ENCODE results near the gene CDH12.

The CDH12 gene

DNA sequence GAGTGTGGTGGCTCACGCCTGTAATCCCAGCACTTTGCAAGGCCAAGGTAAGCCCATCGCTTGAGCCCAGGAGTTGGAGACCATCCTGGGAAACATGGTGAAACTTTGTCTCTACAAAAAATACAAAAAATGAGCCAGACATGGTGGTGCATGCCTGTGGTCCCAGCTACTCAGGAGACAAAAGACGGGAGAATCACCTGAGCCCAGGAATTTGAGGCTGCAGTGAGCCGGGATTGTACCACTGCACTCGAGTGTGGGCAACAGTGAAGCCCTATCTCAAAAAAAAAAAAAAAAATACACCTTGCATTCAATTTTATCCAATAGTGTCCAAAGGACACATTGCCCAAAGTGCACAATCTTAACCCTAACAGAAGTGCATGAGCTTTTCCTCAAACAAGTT is 372.8 kb downstream of the CDH12 start:
- Histone ChIP-seq H3K9ac (ENCODE audit: low read length) (no peak overlapping the region), H2AFZ (ENCODE audit: low read depth, low read length, severe bottlenecking) (no peak overlapping the region), H3K79me2 (ENCODE audit: insufficient read depth, low read length) (no peaks in the 10 kb centered on the region), H3K36me3 (ENCODE audit: low read length) (no peaks in the 10 kb centered on the region), H4K20me1 (ENCODE audit: low read depth, low read length) (no peaks in the 10 kb centered on the region), H3K4me2 (ENCODE audit: low read depth, low read length, poor library complexity, severe bottlenecking) (no peak overlapping the region), H3K9me3 (ENCODE audit: insufficient read depth, low read length) (no peaks in the 10 kb centered on the region), H3K27me3 (ENCODE audit: low read length) (no peaks in the 10 kb centered on the region), H3K9me2 (replicated peaks; ENCODE audit: insufficient read depth, low read length) (no peaks in the 10 kb centered on the region), H3K4me3 (ENCODE audit: insufficient read depth, low read length, poor library complexity, severe bottlenecking) (no peak overlapping the region), H3K27ac (ENCODE audit: low read depth, low read length) (no peak overlapping the region), H3F3A (ENCODE audit: insufficient read depth) (no peaks in the 10 kb centered on the region)
- TF ChIP-seq, protein P1, sequence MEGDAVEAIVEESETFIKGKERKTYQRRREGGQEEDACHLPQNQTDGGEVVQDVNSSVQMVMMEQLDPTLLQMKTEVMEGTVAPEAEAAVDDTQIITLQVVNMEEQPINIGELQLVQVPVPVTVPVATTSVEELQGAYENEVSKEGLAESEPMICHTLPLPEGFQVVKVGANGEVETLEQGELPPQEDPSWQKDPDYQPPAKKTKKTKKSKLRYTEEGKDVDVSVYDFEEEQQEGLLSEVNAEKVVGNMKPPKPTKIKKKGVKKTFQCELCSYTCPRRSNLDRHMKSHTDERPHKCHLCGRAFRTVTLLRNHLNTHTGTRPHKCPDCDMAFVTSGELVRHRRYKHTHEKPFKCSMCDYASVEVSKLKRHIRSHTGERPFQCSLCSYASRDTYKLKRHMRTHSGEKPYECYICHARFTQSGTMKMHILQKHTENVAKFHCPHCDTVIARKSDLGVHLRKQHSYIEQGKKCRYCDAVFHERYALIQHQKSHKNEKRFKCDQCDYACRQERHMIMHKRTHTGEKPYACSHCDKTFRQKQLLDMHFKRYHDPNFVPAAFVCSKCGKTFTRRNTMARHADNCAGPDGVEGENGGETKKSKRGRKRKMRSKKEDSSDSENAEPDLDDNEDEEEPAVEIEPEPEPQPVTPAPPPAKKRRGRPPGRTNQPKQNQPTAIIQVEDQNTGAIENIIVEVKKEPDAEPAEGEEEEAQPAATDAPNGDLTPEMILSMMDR (IDR thresholded peaks at IDR 0.05; ENCODE audit: insufficient read depth, low read length, poor library complexity, severe bottlenecking): no peak
- TF ChIP-seq EZH2phosphoT487 (conservative IDR thresholded peaks at IDR 0.05; ENCODE audit: low read length): no peak

DNA sequence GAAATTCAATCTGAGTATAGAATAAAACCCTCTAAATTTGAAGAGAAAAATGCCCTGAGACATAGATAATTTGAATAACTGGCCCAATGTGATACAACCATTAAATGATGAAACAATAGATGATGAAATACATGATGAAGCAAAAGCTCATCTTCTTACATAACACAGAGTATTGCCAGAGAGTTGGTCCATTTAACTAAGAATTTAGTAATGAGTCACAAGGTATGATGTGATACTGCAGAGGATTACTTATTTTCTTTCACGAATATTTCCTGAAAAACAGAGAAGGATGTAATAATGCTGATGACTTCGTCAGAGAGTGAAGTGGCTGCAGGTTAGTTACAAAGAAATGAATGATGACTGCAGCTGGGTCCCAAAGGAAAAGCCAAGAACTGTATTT is 379.3 kb downstream of the CDH12 start:
- no peak overlapping the region for H3K4me2 ChIP-seq (ENCODE audit: low read depth, low read length, poor library complexity, severe bottlenecking)
- H4K20me1 ChIP-seq (ENCODE audit: low read depth, low read length): no peaks in the 10 kb centered on the region
- no peak overlapping the region for H3K4me3 ChIP-seq (ENCODE audit: insufficient read depth, low read length, poor library complexity, severe bottlenecking)
- TF ChIP-seq, protein P1 (IDR thresholded peaks at IDR 0.05; ENCODE audit: insufficient read depth, low read length, poor library complexity, severe bottlenecking): no peak
- TF ChIP-seq EZH2phosphoT487 (conservative IDR thresholded peaks at IDR 0.05; ENCODE audit: low read length): no peak
- no peaks in the 10 kb centered on the region for H3F3A ChIP-seq (ENCODE audit: insufficient read depth)
- H3K9ac ChIP-seq (ENCODE audit: low read length): no peak overlapping the region
- H3K27ac ChIP-seq (ENCODE audit: low read depth, low read length): no peak overlapping the region
- H3K27me3 ChIP-seq (ENCODE audit: low read length): no peaks in the 10 kb centered on the region
- H3K9me2 ChIP-seq (replicated peaks; ENCODE audit: insufficient read depth, low read length): no peaks in the 10 kb centered on the region
- no peaks in the 10 kb centered on the region for H3K36me3 ChIP-seq (ENCODE audit: low read length)
- no peaks in the 10 kb centered on the region for H3K9me3 ChIP-seq (ENCODE audit: insufficient read depth, low read length)
- H3K79me2 ChIP-seq (ENCODE audit: insufficient read depth, low read length): no peaks in the 10 kb centered on the region
- no peak overlapping the region for H2AFZ ChIP-seq (ENCODE audit: low read depth, low read length, severe bottlenecking)

DNA sequence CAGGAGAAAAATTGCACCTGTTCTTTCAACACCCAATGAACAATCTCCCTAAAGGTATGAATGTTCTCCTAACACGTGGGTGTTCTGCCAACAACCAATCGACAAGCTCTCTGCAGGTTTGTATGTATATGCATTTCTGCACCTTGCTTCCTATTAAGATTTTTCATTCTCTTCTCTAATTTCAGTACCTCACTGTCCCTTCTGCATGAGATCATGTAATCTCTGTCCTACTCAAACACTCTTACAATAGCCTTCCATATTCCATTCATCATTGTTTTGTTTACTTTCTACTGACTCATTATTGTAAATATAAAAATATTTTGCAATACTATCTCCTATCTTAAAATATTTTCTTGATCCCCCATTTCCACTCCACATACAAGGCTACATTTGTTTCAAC is 382.0 kb downstream of the CDH12 start:
- TF ChIP-seq, protein P1 (IDR thresholded peaks at IDR 0.05; ENCODE audit: insufficient read depth, low read length, poor library complexity, severe bottlenecking): no peak
- TF ChIP-seq EZH2phosphoT487 (conservative IDR thresholded peaks at IDR 0.05; ENCODE audit: low read length): no peak
- H3K79me2 ChIP-seq (ENCODE audit: insufficient read depth, low read length): no peaks in the 10 kb centered on the region
- H3K9me2 ChIP-seq (replicated peaks; ENCODE audit: insufficient read depth, low read length): no peaks in the 10 kb centered on the region
- H3K36me3 ChIP-seq (ENCODE audit: low read length): no peaks in the 10 kb centered on the region
- no peaks in the 10 kb centered on the region for H3K27me3 ChIP-seq (ENCODE audit: low read length)
- no peak overlapping the region for H3K27ac ChIP-seq (ENCODE audit: low read depth, low read length)
- no peak overlapping the region for H3K9ac ChIP-seq (ENCODE audit: low read length)
- no peaks in the 10 kb centered on the region for H3F3A ChIP-seq (ENCODE audit: insufficient read depth)
- no peak overlapping the region for H2AFZ ChIP-seq (ENCODE audit: low read depth, low read length, severe bottlenecking)
- H3K4me3 ChIP-seq (ENCODE audit: insufficient read depth, low read length, poor library complexity, severe bottlenecking): no peak overlapping the region
- no peaks in the 10 kb centered on the region for H3K9me3 ChIP-seq (ENCODE audit: insufficient read depth, low read length)
- H4K20me1 ChIP-seq (ENCODE audit: low read depth, low read length): no peaks in the 10 kb centered on the region
- H3K4me2 ChIP-seq (ENCODE audit: low read depth, low read length, poor library complexity, severe bottlenecking): no peak overlapping the region
